ENCODE data around the gene HRH2.

DNA sequence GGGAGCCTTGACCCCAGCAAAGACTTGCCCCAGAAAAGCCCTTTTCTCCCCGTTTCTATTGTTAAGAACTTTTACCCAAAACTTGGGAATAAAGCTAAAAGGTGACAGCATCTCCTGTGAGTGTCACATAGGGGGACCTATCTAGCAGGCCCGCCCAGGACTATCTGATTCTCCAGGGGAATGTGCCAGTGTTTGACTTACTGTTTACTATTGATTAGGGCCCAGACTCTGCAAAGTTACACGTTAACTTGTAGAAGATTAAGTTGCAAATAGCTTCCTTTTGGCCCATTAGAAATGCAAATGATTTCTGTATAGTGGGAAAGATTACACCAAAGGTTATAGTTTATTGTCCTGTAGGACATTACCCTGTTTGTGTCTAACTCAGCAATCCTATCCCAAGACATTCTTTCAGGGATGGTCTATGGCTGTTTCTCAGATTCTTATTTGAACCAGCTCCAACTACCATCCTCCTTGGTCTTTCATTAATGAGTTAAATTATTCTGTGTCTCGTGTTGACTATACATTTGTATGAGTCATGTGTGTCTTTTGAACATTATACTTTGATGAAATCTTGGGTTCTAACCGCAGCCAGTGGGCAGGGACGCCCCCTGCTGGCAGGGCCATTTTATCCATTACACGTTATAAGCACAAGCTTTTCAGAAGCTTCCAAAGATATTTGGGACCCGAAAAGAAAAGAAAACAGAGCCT is 60.7 kb downstream of the HRH2 start:
- TF ChIP-seq NFIC (IDR thresholded peaks at IDR 0.05): no peak
- TF ChIP-seq CTCF (IDR thresholded peaks at IDR 0.05 in 2 of 3, conservative IDR thresholded peaks at IDR 0.05 in 1 of 3; ENCODE audit: insufficient read depth in 2 of 3, low read depth in 1 of 3, low read length in 3 of 3): peak; percentile 69 to 74 (median 73)
- no peak for TF ChIP-seq CREB1 (IDR thresholded peaks at IDR 0.05)
- TF ChIP-seq CREB1 (CRISPR knock-in tag; IDR thresholded peaks at IDR 0.05): no peak
- no peak for TF ChIP-seq MXI1 (IDR thresholded peaks at IDR 0.05; ENCODE audit: low read depth, low read length)
- TF ChIP-seq SNRNP70 (optimal IDR thresholded peaks at IDR 0.05; ENCODE audit: low read depth, low read length): no peak
- no peak for TF ChIP-seq HDAC1 (IDR thresholded peaks at IDR 0.05)
